DND-41 (cell line): ENCODE data around the gene NUDT4.

Source experiments
- ATAC-seq: fragments of 200-7000 bp; cut with Tn5 transposase; 3 replicates; pipeline ENCODE4 v1.9.1; 2021; ENCODE audit warnings: low read depth; ENCODE audit not compliant: insufficient read depth
- DNase-seq: peaks from one replicate; pipeline ENCODE4 v3.0.0-alpha.2; 2020
- H2AFZ ChIP-seq: 2 replicates; pipeline ENCODE4 v1.6.0; 2012; ENCODE audit warnings: low read depth, low read length
- H3K27ac ChIP-seq: 2 replicates; pipeline ENCODE4 v1.5.1; 2012; ENCODE audit warnings: low read length, inconsistent platforms
- H3K27me3 ChIP-seq: fragments of 200-600 bp; sonication (generic); 2 replicates; pipeline ENCODE4 v1.6.0; 2012; ENCODE audit warnings: low read length, mild to moderate bottlenecking, inconsistent platforms; ENCODE audit not compliant: insufficient read depth, poor library complexity
- H3K36me3 ChIP-seq: 2 replicates; pipeline ENCODE4 v1.5.1; 2012; ENCODE audit warnings: low read length, inconsistent platforms; ENCODE audit not compliant: insufficient read depth
- H3K4me1 ChIP-seq: 2 replicates; pipeline ENCODE4 v1.5.1; 2012; ENCODE audit warnings: mild to moderate bottlenecking, low read length; ENCODE audit not compliant: insufficient read depth
- H3K4me2 ChIP-seq: 2 replicates; pipeline ENCODE4 v1.6.0; 2012; ENCODE audit warnings: mild to moderate bottlenecking, moderate library complexity, low read length, inconsistent platforms; ENCODE audit not compliant: insufficient read depth
- H3K4me3 ChIP-seq, 2 experiments: fragments of 200-600 bp in 1 of 2; shearing (Covaris generic) in 1 of 2; 2 replicates each; pipeline ENCODE4 v1.5.1; 2012 to 2016; ENCODE audit warnings: inconsistent platforms in 2 of 2, low read length in 2 of 2, mild to moderate bottlenecking in 2 of 2, low read depth in 1 of 2, moderate library complexity in 1 of 2
- H3K79me2 ChIP-seq: 2 replicates; pipeline ENCODE4 v1.6.0; 2012; ENCODE audit warnings: low read length, inconsistent platforms; ENCODE audit not compliant: insufficient read depth
- H3K9ac ChIP-seq: 2 replicates; pipeline ENCODE4 v1.6.0; 2012; ENCODE audit warnings: low read depth, mild to moderate bottlenecking, inconsistent platforms, low read length, moderate library complexity
- H3K9me3 ChIP-seq: 2 replicates; pipeline ENCODE4 v1.5.1; 2012; ENCODE audit warnings: low read length, moderate library complexity, mild to moderate bottlenecking, inconsistent platforms; ENCODE audit not compliant: insufficient read depth, severe bottlenecking
- H4K20me1 ChIP-seq: 2 replicates; pipeline ENCODE4 v1.6.0; 2012; ENCODE audit warnings: low read length; ENCODE audit not compliant: insufficient read depth
- EZH2 ChIP-seq: IDR thresholded peaks from 3 replicates; pipeline ENCODE4 v1.6.1; 2012; ENCODE audit warnings: borderline replicate concordance, low read depth, mild to moderate bottlenecking, moderate library complexity, low read length, inconsistent platforms; ENCODE audit not compliant: severe bottlenecking
- TF ChIP-seq, protein P1 (sequence below): IDR thresholded peaks from 2 replicates; pipeline ENCODE4 v1.5.1; 2012; ENCODE audit warnings: borderline replicate concordance, low read length, moderate library complexity, mild to moderate bottlenecking; ENCODE audit not compliant: poor library complexity, severe bottlenecking; ENCODE audit errors: extremely low read depth

NUDT4 gene

DNA sequence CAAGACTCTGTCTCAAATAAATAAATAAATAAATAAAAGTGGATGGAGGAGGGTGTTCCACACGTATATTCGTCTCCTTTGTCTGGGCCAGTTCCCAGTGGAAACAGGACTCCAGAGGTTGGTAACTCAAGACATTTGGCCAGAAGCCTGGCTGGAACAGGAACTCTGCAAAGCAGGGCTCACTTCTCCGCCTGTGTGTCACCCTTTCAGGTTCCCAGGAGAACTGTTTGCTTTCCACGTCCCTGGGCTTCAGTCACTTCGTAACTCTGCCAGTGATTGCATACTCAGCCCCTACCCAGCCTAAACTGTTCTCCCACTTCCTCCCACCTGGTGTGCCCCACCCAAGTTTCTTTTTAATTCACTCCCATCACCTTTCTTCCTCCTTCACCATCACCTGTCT is 71.1 kb downstream of the NUDT4 start:
- H3K4me3 ChIP-seq, result no peak overlapping the region
- H3K9me3 ChIP-seq, result no peaks in the 10 kb centered on the region
- peaks cover 16% of the 10 kb centered on the region for H3K4me1 ChIP-seq
- no peak for ATAC-seq
- H3K9ac ChIP-seq, result no peak overlapping the region
- no peaks in the 10 kb centered on the region for H3K27me3 ChIP-seq
- TF ChIP-seq EZH2, result no peak
- TF ChIP-seq, protein P1, sequence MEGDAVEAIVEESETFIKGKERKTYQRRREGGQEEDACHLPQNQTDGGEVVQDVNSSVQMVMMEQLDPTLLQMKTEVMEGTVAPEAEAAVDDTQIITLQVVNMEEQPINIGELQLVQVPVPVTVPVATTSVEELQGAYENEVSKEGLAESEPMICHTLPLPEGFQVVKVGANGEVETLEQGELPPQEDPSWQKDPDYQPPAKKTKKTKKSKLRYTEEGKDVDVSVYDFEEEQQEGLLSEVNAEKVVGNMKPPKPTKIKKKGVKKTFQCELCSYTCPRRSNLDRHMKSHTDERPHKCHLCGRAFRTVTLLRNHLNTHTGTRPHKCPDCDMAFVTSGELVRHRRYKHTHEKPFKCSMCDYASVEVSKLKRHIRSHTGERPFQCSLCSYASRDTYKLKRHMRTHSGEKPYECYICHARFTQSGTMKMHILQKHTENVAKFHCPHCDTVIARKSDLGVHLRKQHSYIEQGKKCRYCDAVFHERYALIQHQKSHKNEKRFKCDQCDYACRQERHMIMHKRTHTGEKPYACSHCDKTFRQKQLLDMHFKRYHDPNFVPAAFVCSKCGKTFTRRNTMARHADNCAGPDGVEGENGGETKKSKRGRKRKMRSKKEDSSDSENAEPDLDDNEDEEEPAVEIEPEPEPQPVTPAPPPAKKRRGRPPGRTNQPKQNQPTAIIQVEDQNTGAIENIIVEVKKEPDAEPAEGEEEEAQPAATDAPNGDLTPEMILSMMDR, result no peak
- H3K4me2 ChIP-seq, result no peak overlapping the region; the same call in 1 of the 2 replicates
- H3K27ac ChIP-seq, result no peak overlapping the region
- no peaks in the 10 kb centered on the region for H3K36me3 ChIP-seq
- no peaks in the 10 kb centered on the region for H3K79me2 ChIP-seq
- no peak overlapping the region for H2AFZ ChIP-seq
- no peaks in the 10 kb centered on the region for H4K20me1 ChIP-seq
- no peak for DNase-seq

DNA sequence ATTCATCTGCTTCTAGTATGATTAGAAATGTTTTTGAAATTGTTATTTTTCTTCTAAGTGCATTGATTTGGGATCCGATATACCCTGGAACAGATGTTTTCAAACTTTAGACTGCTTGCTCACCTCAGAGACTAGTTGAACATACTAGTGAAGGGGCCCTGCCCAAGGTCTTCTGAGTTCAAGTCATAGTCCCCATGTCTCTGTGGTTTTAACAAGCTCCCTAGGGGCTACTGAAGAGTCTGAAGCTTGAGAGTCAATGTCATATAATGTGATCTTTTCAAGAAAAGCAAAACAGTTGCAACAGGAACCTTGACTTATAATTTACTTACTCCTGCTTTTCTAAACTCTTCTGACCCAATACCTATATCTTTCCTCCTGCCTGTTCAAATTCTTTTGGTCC is 71.6 kb downstream of the NUDT4 start:
- peak; percentile 95 for ATAC-seq
- Histone ChIP-seq H3K27ac (peak overlapping the region; percentile 35; the same call in 1 of the 2 replicates), H3K9me3 (no peaks in the 10 kb centered on the region), H3K27me3 (no peaks in the 10 kb centered on the region), H2AFZ (no peak overlapping the region), H3K4me3 (no peak overlapping the region), H3K4me1 (peaks cover 16% of the 10 kb centered on the region), H3K4me2 (no peak overlapping the region), H3K9ac (no peak overlapping the region), H4K20me1 (no peaks in the 10 kb centered on the region), H3K36me3 (no peaks in the 10 kb centered on the region), H3K79me2 (no peaks in the 10 kb centered on the region)
- TF ChIP-seq, protein P1, result no peak
- no peak for TF ChIP-seq EZH2
- peak; percentile 46 for DNase-seq

DNA sequence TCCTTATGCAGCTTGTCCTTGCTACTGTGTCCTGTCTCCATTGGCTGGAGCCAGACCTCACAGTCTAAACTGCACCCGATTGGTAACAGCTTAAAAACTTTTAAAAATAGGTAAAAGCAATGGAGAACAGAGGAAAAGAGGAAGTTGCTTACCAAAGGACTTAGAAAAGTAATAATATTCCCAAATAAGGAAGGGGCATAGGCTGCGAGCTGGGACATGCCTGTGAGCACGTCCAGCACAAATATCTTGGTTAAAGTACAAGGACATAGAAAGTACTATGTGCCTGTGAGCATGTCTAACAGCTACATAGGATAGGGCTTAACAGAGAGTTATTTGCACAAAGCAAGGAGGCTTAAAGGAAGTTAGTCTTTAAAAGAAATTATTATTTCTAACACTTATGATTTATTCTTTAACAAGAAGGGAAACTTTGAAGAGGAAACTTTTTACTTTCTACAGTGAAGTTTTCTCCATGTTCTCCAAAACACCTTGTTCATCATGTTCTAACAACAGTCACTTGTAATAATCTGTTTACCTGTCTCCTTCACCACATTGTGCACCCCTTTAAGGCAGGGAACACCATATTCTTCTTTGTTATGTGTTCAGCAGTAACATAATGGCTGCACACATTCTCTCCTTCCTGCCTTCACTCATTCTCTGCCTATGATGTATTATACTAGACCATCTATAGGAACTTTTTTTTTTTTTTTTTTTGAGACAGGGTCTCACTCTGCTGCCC is 73.9 kb downstream of the NUDT4 start:
- no peak overlapping the region for H3K27ac ChIP-seq
- no peaks in the 10 kb centered on the region for H3K79me2 ChIP-seq
- no peaks in the 10 kb centered on the region for H3K36me3 ChIP-seq
- no peak for ATAC-seq
- no peak overlapping the region for H3K4me2 ChIP-seq
- no peak overlapping the region for H3K4me3 ChIP-seq
- H4K20me1 ChIP-seq, result no peaks in the 10 kb centered on the region
- no peaks in the 10 kb centered on the region for H3K27me3 ChIP-seq
- H3K4me1 ChIP-seq, result peaks cover 16% of the 10 kb centered on the region
- no peak overlapping the region for H2AFZ ChIP-seq
- no peak for DNase-seq
- H3K9ac ChIP-seq, result no peak overlapping the region
- TF ChIP-seq, protein P1, result no peak
- TF ChIP-seq EZH2, result no peak
- H3K9me3 ChIP-seq, result no peaks in the 10 kb centered on the region
